Left lung (tissue), 10 donors: ENCODE results near the gene EPB41L4A. TPM values are rescaled to one million over a fixed set of nuclear protein-coding genes. Genes with fewer than 3 reads are reported as not detected.

Experiments
- ATAC-seq: fragments of 200-7000 bp; cut with Tn5 transposase; one replicate; pipeline ENCODE4 v1.9.1; 2020; ENCODE audit warnings: moderate library complexity
- DNase-seq, 4 donors: peaks; one replicate each; pipeline ENCODE4 v3.0.0-alpha.2; 2013 to 2020
- H3K27ac ChIP-seq, 2 donors: fragments of 200-600 bp; sonication (generic) in 1 of 2; one replicate each; pipeline versions ENCODE4 v1.5.0 to v1.8.0; 2020 to 2021
- H3K27me3 ChIP-seq, 2 donors: fragments of 200-600 bp; sonication (generic) in 1 of 2; one replicate each; pipeline versions ENCODE4 v1.5.0 to v1.8.0; 2020 to 2021
- H3K36me3 ChIP-seq, 2 donors: fragments of 200-600 bp; sonication (generic) in 1 of 2; one replicate each; pipeline versions ENCODE4 v1.5.0 to v1.8.0; 2020 to 2021
- H3K4me1 ChIP-seq, 2 donors: fragments of 200-600 bp; one replicate each; pipeline ENCODE4 v1.8.0; 2021
- H3K4me3 ChIP-seq, 2 donors: fragments of 200-600 bp; sonication (generic) in 1 of 2; one replicate each; pipeline versions ENCODE4 v1.5.0 to v1.8.0; 2020 to 2021; ENCODE audit warnings: mild to moderate bottlenecking in 1 of 2
- H3K9me3 ChIP-seq, 2 donors: fragments of 200-600 bp; sonication (generic) in 1 of 2; one replicate each; pipeline versions ENCODE4 v1.5.0 to v1.8.0; 2020 to 2021
- CTCF ChIP-seq, 2 donors: fragments of 200-600 bp; sonication (generic) in 1 of 2; IDR thresholded peaks; one replicate each; pipeline versions ENCODE4 v1.5.0 to v1.8.0; 2021; ENCODE audit warnings: antibody characterized with exemption in 2 of 2
- intact Hi-C, 2 donors: fragments of 100-400 bp; cut with DNase I; formaldehyde crosslinking; loops; one replicate each; pipeline versions ENCODE4 v1.11.2 to v1.14.2; 2022
- polyA plus RNA-seq, 6 donors: library from polyadenylated mRNA; unstranded; fragments of 120-200 nt; gene quantifications; one replicate each; pipeline ENCODE4 v1.2.1, GENCODE V29; 2013; ENCODE audit not compliant: insufficient read length in 6 of 6
- total RNA-seq, 2 donors: library from RNA; stranded (reverse); fragmentation: NEBNext Ultra II Directional; extraction: Animal tissue kit (Norgen Biotek cat#: 25700); gene quantifications; one replicate each; pipeline ENCODE4 v1.2.1, GENCODE V29; 2021
- donor health status: DM: no; HTN: yes; CAD: no.
- donor health status: DM: no; HTN: no; CAD: no.

The EPB41L4A gene
- total and polyA plus RNA-seq, 8 donors, result 13.6 to 31.3 (median 17.6) TPM

- DNase-seq (no peak), ATAC-seq (no peak)
- Histone ChIP-seq H3K9me3 (no peaks in the 10 kb centered on the region), H3K27me3 (no peaks in the 10 kb centered on the region), H3K4me1 (peaks cover 0 to 4% of the 10 kb centered on the region in 2 donors), H3K4me3 (no peak overlapping the region), H3K36me3 (no peaks in the 10 kb centered on the region), H3K27ac (no peak overlapping the region)
- intact Hi-C loops, result no loop called here
- TF ChIP-seq CTCF (IDR thresholded peaks at IDR 0.05), result no peak
Measured at GRCh38 chr5:112374356-112374755, 44.7 kb downstream of the EPB41L4A start.

- no peaks in the 10 kb centered on the region for H3K9me3 ChIP-seq
- H3K4me1 ChIP-seq, result no peaks in the 10 kb centered on the region
- intact Hi-C loops, result no loop called here
- no peaks in the 10 kb centered on the region for H3K27me3 ChIP-seq
- no peak overlapping the region for H3K27ac ChIP-seq
- no peak for TF ChIP-seq CTCF (IDR thresholded peaks at IDR 0.05)
- no peaks in the 10 kb centered on the region for H3K36me3 ChIP-seq
- ATAC-seq (no peak), DNase-seq (no peak)
- H3K4me3 ChIP-seq, result no peak overlapping the region
Measured at GRCh38 chr5:112373885-112374284, 45.2 kb downstream of the EPB41L4A start.

- peak; percentile 69 for ATAC-seq
Measured at GRCh38 chr5:112372543-112372942, 46.5 kb downstream of the EPB41L4A start.

GRCh38 chr5:112371067-112371466 is 48.0 kb downstream of the EPB41L4A start:
- no peaks in the 10 kb centered on the region for H3K9me3 ChIP-seq
- no peak for TF ChIP-seq CTCF (IDR thresholded peaks at IDR 0.05)
- H3K4me3 ChIP-seq, result no peak overlapping the region
- no peak overlapping the region for H3K27ac ChIP-seq
- ATAC-seq (no peak), DNase-seq (no peak)
- intact Hi-C loops, result no loop called here
- H3K4me1 ChIP-seq, result no peaks in the 10 kb centered on the region
- no peaks in the 10 kb centered on the region for H3K27me3 ChIP-seq
- no peaks in the 10 kb centered on the region for H3K36me3 ChIP-seq

More at GRCh38 chr5:112372543-112372942, 46.5 kb downstream of the EPB41L4A start:
- Histone ChIP-seq H3K36me3 (no peaks in the 10 kb centered on the region), H3K27ac (no peak overlapping the region), H3K4me3 (no peak overlapping the region), H3K9me3 (no peaks in the 10 kb centered on the region), H3K27me3 (no peaks in the 10 kb centered on the region), H3K4me1 (no peaks in the 10 kb centered on the region)
- DNase-seq, result no peak
- intact Hi-C loops, result no loop called here
- no peak for TF ChIP-seq CTCF (IDR thresholded peaks at IDR 0.05)

GRCh38 chr5:112367400-112367799 is 51.7 kb downstream of the EPB41L4A start:
- Histone ChIP-seq H3K27me3 (no peaks in the 10 kb centered on the region), H3K36me3 (no peaks in the 10 kb centered on the region), H3K9me3 (no peaks in the 10 kb centered on the region), H3K27ac (peak overlapping the region in 1 of 2 donors; percentile 30), H3K4me1 (no peaks in the 10 kb centered on the region), H3K4me3 (no peak overlapping the region)
- DNase-seq (no peak), ATAC-seq (no peak)
- intact Hi-C loops, result no loop called here
- TF ChIP-seq CTCF (IDR thresholded peaks at IDR 0.05), result no peak
